Kidney (tissue), 14 donors: ENCODE data around the gene PLCB4. TPM values are rescaled to one million over a fixed set of nuclear protein-coding genes. Genes with fewer than 3 reads are reported as not detected.
A peak's percentile ranks its signal among the peaks of the same experiment; 100 is the strongest.

Experiments used
- DNase-seq, 5 donors: peaks; one replicate each; pipeline ENCODE4 v3.0.0-alpha.2; 2013 to 2020
- FAIRE-seq: peaks from 2 replicates; lab custom pipeline; 2012; peaks lifted over from hg19 to GRCh38; lab: Jason Lieb, UNC
- H3K27ac ChIP-seq, 2 donors: one replicate each; pipeline ENCODE4 v1.7.0; 2013; ENCODE audit warnings: low read depth in 2 of 2, low read length in 2 of 2, inconsistent platforms in 1 of 2
- H3K27me3 ChIP-seq: one replicate; pipeline ENCODE4 v1.7.1; 2013; ENCODE audit warnings: low read length, inconsistent platforms; ENCODE audit not compliant: control insufficient read depth, insufficient read depth
- H3K36me3 ChIP-seq, 3 donors: one replicate each; pipeline versions ENCODE4 v1.7.0 to v1.7.1; 2013; ENCODE audit warnings: low read length in 3 of 3, control low read depth in 1 of 3, inconsistent platforms in 1 of 3; ENCODE audit not compliant: insufficient read depth in 3 of 3, control insufficient read depth in 2 of 3
- H3K4me1 ChIP-seq, 3 donors: one replicate each; pipeline versions ENCODE4 v1.7.0 to v1.7.1; 2013; ENCODE audit warnings: low read length in 3 of 3, inconsistent platforms in 1 of 3, low read depth in 1 of 3; ENCODE audit not compliant: control insufficient read depth in 2 of 3, insufficient read depth in 2 of 3
- H3K4me3 ChIP-seq, 3 donors: one replicate each; pipeline versions ENCODE4 v1.7.0 to v1.8.1; 2013; ENCODE audit warnings: low read length in 3 of 3, control low read depth in 1 of 3, inconsistent platforms in 1 of 3
- H3K9ac ChIP-seq, 3 donors: one replicate each; pipeline versions ENCODE4 v1.7.0 to v1.7.1; 2013; ENCODE audit warnings: low read length in 3 of 3, control low read depth in 1 of 3, inconsistent platforms in 1 of 3
- H3K9me3 ChIP-seq, 3 donors: one replicate each; pipeline versions ENCODE4 v1.7.0 to v1.7.1; 2013; ENCODE audit warnings: low read length in 3 of 3, control low read depth in 1 of 3, inconsistent platforms in 1 of 3; ENCODE audit not compliant: control insufficient read depth in 2 of 3, insufficient read depth in 1 of 3
- intact Hi-C: fragments of 100-400 bp; cut with DNase I; formaldehyde crosslinking; loops from one replicate; pipeline ENCODE4 v1.11.1; 2022
- polyA plus RNA-seq: library from polyadenylated mRNA; stranded (reverse); fragments of 350-450 nt; fragmentation: Illumina TruSeq; extraction: RNeasy Lipid Tissue Mini Kit (QIAGEN cat#74804); gene quantifications from one replicate; pipeline ENCODE4 v1.2.3, GENCODE V29; 2014; ENCODE audit warnings: low read depth, low replicate concordance; ENCODE audit not compliant: insufficient read depth
- total RNA-seq: library from RNA; stranded (reverse); fragmentation: NEBNext Ultra II Directional; extraction: Animal tissue kit (Norgen Biotek cat#: 25700); gene quantifications from one replicate; pipeline ENCODE4 v1.2.1, GENCODE V29; 2021
- TF ChIP-seq, protein P1 (sequence below): IDR thresholded peaks from 3 replicates; pipeline ENCODE4 v1.5.1; 2012; ENCODE audit warnings: mild to moderate bottlenecking, moderate library complexity, borderline replicate concordance; ENCODE audit not compliant: insufficient read depth; ENCODE audit errors: extremely low read depth
- donor health status: control.
- donor health status: control.
- donor health status: control.
- donor health status: control.
- donor health status: control.
- donor health status: DM: yes; HTN: yes; CAD: no.
- donor health status: Normal renal cell carcinoma (clear cell type).

Gene PLCB4
- total and polyA plus RNA-seq, 2 donors from 2014 or later: 2.8 to 17.7 TPM

DNA sequence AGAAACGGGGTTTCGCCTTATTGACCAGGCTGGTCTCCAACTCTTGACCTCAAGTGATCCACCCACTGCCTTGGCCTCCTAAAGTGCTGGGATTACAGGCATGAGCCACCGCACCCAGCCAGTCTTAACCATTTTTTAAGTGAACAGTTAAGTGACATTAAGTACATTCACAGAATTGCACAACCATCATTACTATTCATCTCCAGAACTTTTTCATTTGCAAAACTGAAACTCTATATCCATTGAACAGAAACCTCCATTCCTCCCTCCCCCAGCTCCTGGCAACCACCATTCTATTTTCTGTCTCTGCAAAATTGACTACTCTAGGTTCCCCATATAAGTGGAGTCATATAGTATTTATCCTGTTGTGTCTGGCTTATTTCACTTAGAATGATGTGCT, 59.7 kb downstream of the PLCB4 start:
- Histone ChIP-seq H3K4me1 (peaks cover 0 to 2% (median 0%) of the 10 kb centered on the region in 3 donors), H3K27me3 (no peaks in the 10 kb centered on the region), H3K9ac (no peak overlapping the region), H3K9me3 (peaks cover 0 to 13% (median 3%) of the 10 kb centered on the region in 3 donors), H3K4me3 (no peak overlapping the region), H3K36me3 (no peaks in the 10 kb centered on the region), H3K27ac (no peak overlapping the region)
- intact Hi-C loops: no loop called here
- DNase-seq: no peak
- no peak for FAIRE-seq
- TF ChIP-seq, protein P1, sequence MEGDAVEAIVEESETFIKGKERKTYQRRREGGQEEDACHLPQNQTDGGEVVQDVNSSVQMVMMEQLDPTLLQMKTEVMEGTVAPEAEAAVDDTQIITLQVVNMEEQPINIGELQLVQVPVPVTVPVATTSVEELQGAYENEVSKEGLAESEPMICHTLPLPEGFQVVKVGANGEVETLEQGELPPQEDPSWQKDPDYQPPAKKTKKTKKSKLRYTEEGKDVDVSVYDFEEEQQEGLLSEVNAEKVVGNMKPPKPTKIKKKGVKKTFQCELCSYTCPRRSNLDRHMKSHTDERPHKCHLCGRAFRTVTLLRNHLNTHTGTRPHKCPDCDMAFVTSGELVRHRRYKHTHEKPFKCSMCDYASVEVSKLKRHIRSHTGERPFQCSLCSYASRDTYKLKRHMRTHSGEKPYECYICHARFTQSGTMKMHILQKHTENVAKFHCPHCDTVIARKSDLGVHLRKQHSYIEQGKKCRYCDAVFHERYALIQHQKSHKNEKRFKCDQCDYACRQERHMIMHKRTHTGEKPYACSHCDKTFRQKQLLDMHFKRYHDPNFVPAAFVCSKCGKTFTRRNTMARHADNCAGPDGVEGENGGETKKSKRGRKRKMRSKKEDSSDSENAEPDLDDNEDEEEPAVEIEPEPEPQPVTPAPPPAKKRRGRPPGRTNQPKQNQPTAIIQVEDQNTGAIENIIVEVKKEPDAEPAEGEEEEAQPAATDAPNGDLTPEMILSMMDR: no peak

DNA sequence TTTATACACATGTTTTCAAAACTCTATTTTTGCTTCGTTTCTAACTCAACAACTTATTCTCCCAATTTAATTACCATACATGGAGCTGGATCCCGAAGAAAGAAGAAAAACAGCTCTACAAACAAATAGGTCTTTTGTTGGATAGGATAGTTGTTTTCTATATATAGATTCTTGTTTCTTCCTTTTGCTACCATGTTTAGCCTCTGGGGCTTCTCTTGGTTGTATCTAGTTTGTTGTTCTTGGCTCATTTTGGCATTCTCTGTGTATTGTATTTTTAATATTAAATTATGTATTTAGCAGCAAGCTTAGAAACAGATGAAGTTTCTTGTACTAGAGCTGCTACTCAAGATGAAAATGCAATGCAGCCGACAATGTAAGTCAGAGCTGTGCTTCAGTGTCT, 60.9 kb downstream of the PLCB4 start:
- FAIRE-seq (no peak), DNase-seq (peak in 1 of 5 donors; percentile 40)
- Histone ChIP-seq H3K27ac (no peak overlapping the region), H3K9ac (no peak overlapping the region), H3K27me3 (no peaks in the 10 kb centered on the region), H3K9me3 (peaks cover 0 to 13% (median 3%) of the 10 kb centered on the region in 3 donors), H3K36me3 (no peaks in the 10 kb centered on the region), H3K4me3 (no peak overlapping the region), H3K4me1 (peaks cover 0 to 2% (median 0%) of the 10 kb centered on the region in 3 donors)
- TF ChIP-seq, protein P1: no peak
- intact Hi-C loops: no loop called here

GRCh38 chr20:9130521-9130920, 61.6 kb downstream of the PLCB4 start:
- Histone ChIP-seq H3K4me1 (peaks cover 0 to 2% (median 0%) of the 10 kb centered on the region in 3 donors), H3K27ac (no peak overlapping the region), H3K9ac (no peak overlapping the region), H3K4me3 (no peak overlapping the region), H3K27me3 (no peaks in the 10 kb centered on the region), H3K9me3 (peaks cover 0 to 13% (median 3%) of the 10 kb centered on the region in 3 donors), H3K36me3 (no peaks in the 10 kb centered on the region)
- intact Hi-C loops: no loop called here
- TF ChIP-seq, protein P1: no peak
- FAIRE-seq (no peak), DNase-seq (peak in 1 of 5 donors; percentile 76)

GRCh38 chr20:9131841-9132240, 63.0 kb downstream of the PLCB4 start:
- Histone ChIP-seq H3K4me3 (no peak overlapping the region), H3K4me1 (peaks cover 0 to 2% (median 0%) of the 10 kb centered on the region in 3 donors), H3K27ac (no peak overlapping the region), H3K9me3 (peaks cover 0 to 13% (median 3%) of the 10 kb centered on the region in 3 donors), H3K27me3 (no peaks in the 10 kb centered on the region), H3K36me3 (no peaks in the 10 kb centered on the region), H3K9ac (no peak overlapping the region)
- intact Hi-C loops: no loop called here
- DNase-seq (no peak), FAIRE-seq (no peak)
- TF ChIP-seq, protein P1: no peak
